Stomach (tissue), 9 donors: ENCODE measurements around the gene ZNF182. TPM values are rescaled to one million over a fixed set of nuclear protein-coding genes. Genes with fewer than 3 reads are reported as not detected.

ENCODE experiments used
- DNase-seq, 2 donors: peaks; one replicate each; pipeline versions ENCODE4 v3.0.0 to v3.0.0-alpha.2; 2013 to 2019
- H3K27ac ChIP-seq, 5 donors: fragments of 200-600 bp in 4 of 5; sonication (generic) in 4 of 5; one replicate each; pipeline ENCODE4 v1.5.1; 2013 to 2019; ENCODE audit warnings: mild to moderate bottlenecking in 1 of 5, moderate library complexity in 1 of 5
- H3K27me3 ChIP-seq, 3 donors: fragments of 200-600 bp; sonication (generic); one replicate each; pipeline ENCODE4 v1.5.1; 2017 to 2019; ENCODE audit warnings: mixed run types in 1 of 3
- H3K36me3 ChIP-seq, 4 donors: fragments of 200-600 bp; sonication (generic); 1 replicate in 3 of 4; 2 replicates in 1 of 4; pipeline ENCODE4 v1.5.1; 2016 to 2019
- H3K4me1 ChIP-seq, 4 donors: fragments of 200-600 bp; sonication (generic); one replicate each; pipeline ENCODE4 v1.5.1; 2016 to 2019
- H3K4me3 ChIP-seq, 4 donors: fragments of 200-600 bp; sonication (generic) in 3 of 4; one replicate each; pipeline ENCODE4 v1.5.1; 2016 to 2019; ENCODE audit warnings: mild to moderate bottlenecking in 1 of 4
- H3K9me3 ChIP-seq, 4 donors: fragments of 200-600 bp; sonication (generic); one replicate each; pipeline ENCODE4 v1.5.1; 2016 to 2019
- CTCF ChIP-seq, 7 experiments: fragments of 450-650 bp in 4 of 7; fragments of 200-600 bp in 3 of 7; sonication (generic) in 3 of 7; IDR thresholded peaks; one replicate each; pipeline ENCODE4 v1.5.1; 2016 to 2019; ENCODE audit warnings: antibody characterized with exemption in 7 of 7, control low read depth in 2 of 7, mild to moderate bottlenecking in 1 of 7
- EP300 ChIP-seq: sonication (generic); formaldehyde crosslinking; IDR thresholded peaks from one replicate; pipeline ENCODE4 v1.6.1; 2017; ENCODE audit warnings: antibody characterized with exemption
- POLR2A ChIP-seq, 4 donors: fragments of 450-650 bp; IDR thresholded peaks; one replicate each; pipeline ENCODE4 v1.6.1; 2016; ENCODE audit warnings: antibody characterized with exemption in 4 of 4, control low read depth in 2 of 4, mild to moderate bottlenecking in 1 of 4, moderate library complexity in 1 of 4
- POLR2AphosphoS5 ChIP-seq, 3 donors: sonication (generic); formaldehyde crosslinking; IDR thresholded peaks; one replicate each; pipeline ENCODE4 v1.6.1; 2016; ENCODE audit warnings: antibody characterized with exemption in 3 of 3
- WGBS, 5 donors: extraction: QIAGEN DNeasy Blood & Tissue Kit in 3 of 5; methylation state at CpG; one replicate each; pipeline versions ENCODE4 v1.1.5 to v1.1.7; 2013 to 2018; 5-methylcytosine and 5-hydroxymethylcytosine counted together
- intact Hi-C: fragments of 100-400 bp; cut with DNase I; formaldehyde crosslinking; loops from one replicate; pipeline ENCODE4 v1.15.1; 2023; ENCODE audit warnings: low total_unique reads
- polyA plus RNA-seq, 3 donors: library from polyadenylated mRNA; stranded (reverse); fragments of 200-250 nt; gene quantifications; one replicate each; pipeline ENCODE4 v1.2.3, GENCODE V29; 2013
- total RNA-seq, 5 donors: library from RNA; depleted of rRNA; stranded (reverse); fragments of >200 nt; gene quantifications; one replicate each; pipeline versions ENCODE4 v1.1.0 to v1.2.3, GENCODE V29; 2014 to 2016
- donor health status: healthy with polysubstance abuse.
- donor health status: Bipolar disorder and iron deficiency.
- donor health status: healthy.

ZNF182 gene
- total and polyA plus RNA-seq, 8 donors = 1.7 to 23.3 (median 4.3) TPM

DNA sequence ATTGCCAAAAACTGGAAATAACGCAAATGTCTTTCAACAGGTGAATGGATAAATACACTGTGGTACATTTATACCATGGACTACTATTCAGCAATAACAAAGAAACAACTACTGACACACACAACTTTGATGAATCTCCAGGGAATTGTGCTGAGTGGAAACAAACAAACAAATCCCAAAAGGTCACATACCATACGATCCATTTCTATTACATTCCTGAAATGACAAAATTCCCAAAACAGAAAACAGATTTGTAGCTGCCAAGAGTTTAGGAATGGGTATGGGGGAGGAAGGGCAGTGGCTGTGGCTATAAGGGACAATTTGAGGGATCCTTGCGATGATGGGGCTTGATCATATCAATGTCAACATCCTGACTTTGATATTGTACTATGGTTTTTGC lies 2.5 kb downstream of the ZNF182 start:
- Histone ChIP-seq H3K36me3 (peaks cover 0 to 16% (median 11%) of the 10 kb centered on the region in 4 donors), H3K4me3 (no peak overlapping the region), H3K9me3 (peaks cover 0 to 12% (median 5%) of the 10 kb centered on the region in 4 donors), H3K27ac (no peak overlapping the region), H3K27me3 (no peaks in the 10 kb centered on the region), H3K4me1 (peaks cover 0 to 13% (median 5%) of the 10 kb centered on the region in 4 donors)
- intact Hi-C loops = no loop called here
- no peak for DNase-seq
- WGBS, 5 donors = 61 to 78% (median 72%) methylated on average over 3 of the region's 3 CpGs
- TF ChIP-seq POLR2AphosphoS5 (IDR thresholded peaks at IDR 0.05) (no peak), CTCF (IDR thresholded peaks at IDR 0.05) (no peak), POLR2A (IDR thresholded peaks at IDR 0.05) (no peak), EP300 (no peak)

- intact Hi-C loops = no loop called here
- H3K27me3 ChIP-seq = no peaks in the 10 kb centered on the region
- H3K4me3 ChIP-seq = no peak overlapping the region
- no peak for TF ChIP-seq POLR2A (IDR thresholded peaks at IDR 0.05)
- no peak for TF ChIP-seq EP300
- no peak for TF ChIP-seq POLR2AphosphoS5 (IDR thresholded peaks at IDR 0.05)
- no peak for TF ChIP-seq CTCF (IDR thresholded peaks at IDR 0.05)
- no peak for DNase-seq
- peaks cover 0 to 35% (median 25%) of the 10 kb centered on the region in 4 donors for H3K36me3 ChIP-seq
- WGBS, 5 donors = 71 to 96% (median 93%) methylated on average over 2 of the region's 2 CpGs
- H3K27ac ChIP-seq = no peak overlapping the region
- H3K9me3 ChIP-seq = peaks cover 0 to 22% (median 6%) of the 10 kb centered on the region in 4 donors
- H3K4me1 ChIP-seq = no peaks in the 10 kb centered on the region
These were observed 11.1 kb downstream of the ZNF182 start for GRCh38 chrX:47992669-47993068.

GRCh38 chrX:47992095-47992380 lies 11.8 kb downstream of the ZNF182 start:
- intact Hi-C loops = no loop called here
- DNase-seq = no peak
- Histone ChIP-seq H3K36me3 (peaks cover 0 to 35% (median 27%) of the 10 kb centered on the region in 4 donors), H3K27me3 (no peaks in the 10 kb centered on the region), H3K4me3 (no peak overlapping the region), H3K9me3 (peaks cover 0 to 24% (median 3%) of the 10 kb centered on the region in 4 donors), H3K27ac (no peak overlapping the region), H3K4me1 (no peaks in the 10 kb centered on the region)
- no peak for TF ChIP-seq POLR2A (IDR thresholded peaks at IDR 0.05)
- TF ChIP-seq EP300 = no peak
- TF ChIP-seq CTCF (IDR thresholded peaks at IDR 0.05) = no peak
- TF ChIP-seq POLR2AphosphoS5 (IDR thresholded peaks at IDR 0.05) = no peak
- WGBS, 5 donors = 76 to 93% (median 80%) methylated on average over 1 of the region's 1 CpG

- no peaks in the 10 kb centered on the region for H3K27me3 ChIP-seq
- no peak overlapping the region for H3K27ac ChIP-seq
- no peak overlapping the region for H3K4me3 ChIP-seq
- no peaks in the 10 kb centered on the region for H3K4me1 ChIP-seq
- TF ChIP-seq POLR2A (IDR thresholded peaks at IDR 0.05) (no peak), POLR2AphosphoS5 (IDR thresholded peaks at IDR 0.05) (no peak), EP300 (no peak), CTCF (IDR thresholded peaks at IDR 0.05) (no peak)
- WGBS, 5 donors = 68 to 83% (median 76%) methylated on average over 5 of the region's 5 CpGs
- peaks cover 0 to 18% (median under 1%) of the 10 kb centered on the region in 4 donors for H3K9me3 ChIP-seq
- DNase-seq = no peak
- intact Hi-C loops = no loop called here
- H3K36me3 ChIP-seq = peaks cover 0 to 35% (median 27%) of the 10 kb centered on the region in 4 donors
These were observed 12.3 kb downstream of the ZNF182 start for GRCh38 chrX:47991263-47992094.
